ENCODE results near the gene CEP83. TPM values are rescaled to one million over a fixed set of nuclear protein-coding genes. Genes with fewer than 3 reads are reported as not detected.

Gene CEP83
- total and polyA plus RNA-seq, 2 donors (not counting 1 experiment from before 2014, with no cell fraction given), result 4.0 to 24.8 TPM

- intact Hi-C loops (cut with micrococcal nuclease), result no loop called here
- Histone ChIP-seq H3K27ac (ENCODE audit: low read length in 2 of 2) (no peak overlapping the region), H3K9ac (ENCODE audit: low read length) (no peak overlapping the region), H3K4me3 (ENCODE audit: control extremely low read depth in 1 of 5, extremely low read depth in 1 of 5, insufficient read depth in 1 of 5, low read depth in 2 of 5, low read length in 4 of 5) (no peak overlapping the region), H3K36me3 (replicated peaks in 1 of 2; ENCODE audit: control extremely low read depth in 1 of 2, control insufficient read depth in 1 of 2, extremely low read depth in 1 of 2, insufficient read depth in 2 of 2, low read length in 1 of 2) (peaks cover 0 to 5% of the 10 kb centered on the region in 2 experiments), H2AFZ (ENCODE audit: insufficient read depth, low read depth, low read length, poor library complexity, severe bottlenecking) (no peak overlapping the region), H4K20me1 (ENCODE audit: control insufficient read depth, insufficient read depth, low read length, poor library complexity, severe bottlenecking) (no peaks in the 10 kb centered on the region), H3K4me1 (ENCODE audit: control insufficient read depth in 2 of 2, insufficient read depth in 2 of 2, low read length in 2 of 2) (no peaks in the 10 kb centered on the region), H3K9me3 (ENCODE audit: control extremely low read depth in 1 of 3, control insufficient read depth in 2 of 3, insufficient read depth in 1 of 3, low read length in 2 of 3) (peaks cover 6 to 18% (median 6%) of the 10 kb centered on the region in 3 donors), H3K4me2 (replicated peaks; ENCODE audit: low read depth, low read length, poor library complexity, severe bottlenecking) (no peak overlapping the region), H3K27me3 (replicated peaks in 1 of 4; ENCODE audit: control extremely low read depth in 1 of 4, control insufficient read depth in 3 of 4, insufficient read depth in 4 of 4, low read length in 3 of 4) (no peaks in the 10 kb centered on the region), H3K79me2 (ENCODE audit: control insufficient read depth, insufficient read depth, low read length) (no peaks in the 10 kb centered on the region)
- peaks cover 20% of the 10 kb centered on the region for H3K9me3 Mint-ChIP-seq (ENCODE audit: insufficient read depth)
- no peaks in the 10 kb centered on the region for H3K4me1 Mint-ChIP-seq
- TF ChIP-seq, protein P1, sequence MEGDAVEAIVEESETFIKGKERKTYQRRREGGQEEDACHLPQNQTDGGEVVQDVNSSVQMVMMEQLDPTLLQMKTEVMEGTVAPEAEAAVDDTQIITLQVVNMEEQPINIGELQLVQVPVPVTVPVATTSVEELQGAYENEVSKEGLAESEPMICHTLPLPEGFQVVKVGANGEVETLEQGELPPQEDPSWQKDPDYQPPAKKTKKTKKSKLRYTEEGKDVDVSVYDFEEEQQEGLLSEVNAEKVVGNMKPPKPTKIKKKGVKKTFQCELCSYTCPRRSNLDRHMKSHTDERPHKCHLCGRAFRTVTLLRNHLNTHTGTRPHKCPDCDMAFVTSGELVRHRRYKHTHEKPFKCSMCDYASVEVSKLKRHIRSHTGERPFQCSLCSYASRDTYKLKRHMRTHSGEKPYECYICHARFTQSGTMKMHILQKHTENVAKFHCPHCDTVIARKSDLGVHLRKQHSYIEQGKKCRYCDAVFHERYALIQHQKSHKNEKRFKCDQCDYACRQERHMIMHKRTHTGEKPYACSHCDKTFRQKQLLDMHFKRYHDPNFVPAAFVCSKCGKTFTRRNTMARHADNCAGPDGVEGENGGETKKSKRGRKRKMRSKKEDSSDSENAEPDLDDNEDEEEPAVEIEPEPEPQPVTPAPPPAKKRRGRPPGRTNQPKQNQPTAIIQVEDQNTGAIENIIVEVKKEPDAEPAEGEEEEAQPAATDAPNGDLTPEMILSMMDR (IDR thresholded peaks at IDR 0.05), result no peak
- no peak for TF ChIP-seq EZH2 (IDR thresholded peaks at IDR 0.05; ENCODE audit: borderline replicate concordance, insufficient read depth, low read depth, low read length, poor library complexity, severe bottlenecking)
- H3K27me3 Mint-ChIP-seq, result no peaks in the 10 kb centered on the region
- CTCF ChIA-PET, result no interaction called here
- H3K27ac Mint-ChIP-seq, result no peak overlapping the region
- ATAC-seq (ENCODE audit: low read depth), result no peak
- POLR2A ChIA-PET, result no interaction called here
- no peak overlapping the region for H3K4me3 Mint-ChIP-seq
- DNase-seq, result no peak
- WGBS (ENCODE audit: insufficient coverage), result 88% methylated on average over 1 of the region's 1 CpG
Measured at GRCh38 chr12:94386422-94386821, 73.2 kb downstream of the CEP83 start.

- POLR2A ChIA-PET, result no interaction called here
- no peak overlapping the region for H3K27ac Mint-ChIP-seq
- Histone ChIP-seq H2AFZ (ENCODE audit: insufficient read depth, low read depth, low read length, poor library complexity, severe bottlenecking) (no peak overlapping the region), H3K9ac (ENCODE audit: low read length) (no peak overlapping the region), H3K27ac (ENCODE audit: low read length in 2 of 2) (no peak overlapping the region), H3K9me3 (ENCODE audit: control extremely low read depth in 1 of 3, control insufficient read depth in 2 of 3, insufficient read depth in 1 of 3, low read length in 2 of 3) (peaks cover 6 to 18% (median 6%) of the 10 kb centered on the region in 3 donors), H3K4me1 (ENCODE audit: control insufficient read depth in 2 of 2, insufficient read depth in 2 of 2, low read length in 2 of 2) (no peaks in the 10 kb centered on the region), H3K4me2 (replicated peaks; ENCODE audit: low read depth, low read length, poor library complexity, severe bottlenecking) (no peak overlapping the region), H3K79me2 (ENCODE audit: control insufficient read depth, insufficient read depth, low read length) (no peaks in the 10 kb centered on the region), H4K20me1 (ENCODE audit: control insufficient read depth, insufficient read depth, low read length, poor library complexity, severe bottlenecking) (no peaks in the 10 kb centered on the region), H3K36me3 (replicated peaks in 1 of 2; ENCODE audit: control extremely low read depth in 1 of 2, control insufficient read depth in 1 of 2, extremely low read depth in 1 of 2, insufficient read depth in 2 of 2, low read length in 1 of 2) (peaks cover 0 to 5% of the 10 kb centered on the region in 2 experiments), H3K27me3 (replicated peaks in 1 of 4; ENCODE audit: control extremely low read depth in 1 of 4, control insufficient read depth in 3 of 4, insufficient read depth in 4 of 4, low read length in 3 of 4) (no peaks in the 10 kb centered on the region), H3K4me3 (ENCODE audit: control extremely low read depth in 1 of 5, extremely low read depth in 1 of 5, insufficient read depth in 1 of 5, low read depth in 2 of 5, low read length in 4 of 5) (no peak overlapping the region)
- peaks cover 20% of the 10 kb centered on the region for H3K9me3 Mint-ChIP-seq (ENCODE audit: insufficient read depth)
- H3K4me3 Mint-ChIP-seq, result no peak overlapping the region
- no peaks in the 10 kb centered on the region for H3K27me3 Mint-ChIP-seq
- H3K4me1 Mint-ChIP-seq, result peaks cover 3% of the 10 kb centered on the region
- CTCF ChIA-PET, result no interaction called here
- TF ChIP-seq, protein P1 (IDR thresholded peaks at IDR 0.05), result no peak
- TF ChIP-seq EZH2 (IDR thresholded peaks at IDR 0.05; ENCODE audit: borderline replicate concordance, insufficient read depth, low read depth, low read length, poor library complexity, severe bottlenecking), result no peak
- ATAC-seq (ENCODE audit: low read depth) (no peak), DNase-seq (no peak)
- intact Hi-C loops (cut with micrococcal nuclease), result no loop called here
Measured at GRCh38 chr12:94384030-94384429, 75.6 kb downstream of the CEP83 start.
